Hepatocyte (in vitro differentiated cells): ENCODE data around the gene FERD3L.

ENCODE experiments used
- CTCF ChIP-seq: fragments of 200-600 bp; sonication (generic); IDR thresholded peaks from 2 replicates; pipeline ENCODE4 v1.5.1; 2016; ENCODE audit warnings: antibody characterized with exemption, mild to moderate bottlenecking; ENCODE audit not compliant: poor library complexity
- EZH2 ChIP-seq: fragments of 200-600 bp; sonication (generic); IDR thresholded peaks from 2 replicates; pipeline ENCODE4 v1.6.1; 2016; ENCODE audit warnings: antibody characterized with exemption, mild to moderate bottlenecking, borderline replicate concordance
- EZH2phosphoT487 ChIP-seq: fragments of 200-600 bp; sonication (generic); IDR thresholded peaks from one replicate; pipeline ENCODE4 v1.6.1; 2018; ENCODE audit warnings: antibody characterized with exemption, mild to moderate bottlenecking, low read depth, moderate library complexity; ENCODE audit not compliant: unreplicated experiment, severe bottlenecking

GRCh38 chr7:19139706-19140327 lies 5.4 kb downstream of the FERD3L start:
- TF ChIP-seq CTCF (no peak), EZH2 (no peak), EZH2phosphoT487 (no peak)
